DMS 273 (cell line): ENCODE measurements around the gene WFIKKN2.
"Not testable (repeated sequence)": the region's sequence is repeated elsewhere in the genome, so short reads cannot be mapped to it uniquely, and the experiment has no call there.

ENCODE experiments used
- DNase-seq: peaks from one replicate; lab custom pipeline; 2025; ENCODE audit not compliant: unreplicated experiment; lab: John Stamatoyannopoulos, UW

WFIKKN2 gene

DNA sequence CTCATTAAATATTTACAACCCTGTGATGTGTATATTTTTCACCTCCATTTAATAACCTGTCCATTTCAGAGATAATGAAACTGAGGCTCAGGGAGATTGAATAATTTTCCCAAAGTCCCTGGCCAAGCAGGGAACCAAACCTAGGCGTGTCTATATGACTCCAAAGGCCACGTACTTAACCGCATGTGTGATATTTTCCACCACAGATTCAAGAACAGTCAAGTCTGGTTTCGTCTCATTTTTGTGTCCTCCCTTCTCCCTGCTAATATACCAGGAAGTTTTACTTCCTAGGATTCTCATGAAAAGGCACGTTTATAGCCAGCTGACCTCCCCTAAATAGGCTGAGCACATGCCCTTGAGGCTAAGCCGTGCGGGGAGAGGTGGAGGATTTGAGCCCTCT, 15.3 kb downstream of the WFIKKN2 start:
- DNase-seq, result no peak

- no peak for DNase-seq
Observed at GRCh38 chr17:50853015-50853615, 17.7 kb downstream of the WFIKKN2 start.

GRCh38 chr17:50853781-50854180, 18.4 kb downstream of the WFIKKN2 start:
- no peak for DNase-seq

DNA sequence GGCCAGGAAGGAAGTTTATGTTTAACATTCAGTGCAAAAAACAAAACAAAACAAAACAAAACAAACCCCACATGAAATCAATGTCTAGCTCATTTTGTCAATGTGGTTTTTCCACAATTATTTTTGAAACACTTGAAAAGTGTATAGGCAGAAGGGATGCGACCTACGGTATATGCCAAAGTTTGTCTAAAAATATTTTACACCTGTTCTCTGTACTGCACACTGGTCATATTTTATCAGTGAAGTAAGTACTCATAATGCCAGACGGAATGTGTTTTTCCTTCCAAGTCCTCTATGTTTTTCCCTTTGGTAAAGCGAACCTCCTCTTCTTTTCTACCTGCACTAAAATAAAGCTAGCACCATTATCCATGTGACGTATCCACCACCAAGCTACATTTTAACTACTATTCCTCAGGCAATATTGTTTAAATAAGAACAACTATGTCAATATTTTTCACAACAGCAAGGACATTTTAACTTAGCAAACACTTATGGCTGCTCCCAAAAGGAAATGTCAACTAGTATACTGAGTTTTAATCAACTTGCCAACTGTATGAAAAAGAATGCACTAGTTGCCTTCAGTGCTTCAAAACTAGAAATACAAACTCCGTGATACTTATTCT, 20.4 kb downstream of the WFIKKN2 start:
- DNase-seq, result no peak

DNA sequence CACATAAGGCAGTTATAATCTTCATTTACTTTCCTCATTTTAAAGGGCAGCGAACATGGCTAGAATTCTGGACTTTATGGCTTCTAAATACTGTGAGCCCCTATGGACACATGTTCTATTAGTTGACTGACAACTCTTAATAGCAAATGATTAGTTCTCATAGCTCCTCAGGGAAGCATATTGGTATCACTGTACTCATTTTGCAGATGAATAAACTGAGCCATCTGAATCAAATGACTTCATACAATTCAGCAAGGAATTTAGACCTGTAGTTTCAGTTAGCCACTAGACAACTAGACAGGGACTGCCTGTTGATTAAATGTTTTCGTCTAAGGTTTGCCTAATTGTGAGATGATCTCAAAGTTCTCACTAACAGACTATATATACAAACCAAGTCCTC, 21.0 kb downstream of the WFIKKN2 start:
- no peak for DNase-seq

GRCh38 chr17:50858486-50859225, 23.3 kb downstream of the WFIKKN2 start:
- DNase-seq, result no peak

DNA sequence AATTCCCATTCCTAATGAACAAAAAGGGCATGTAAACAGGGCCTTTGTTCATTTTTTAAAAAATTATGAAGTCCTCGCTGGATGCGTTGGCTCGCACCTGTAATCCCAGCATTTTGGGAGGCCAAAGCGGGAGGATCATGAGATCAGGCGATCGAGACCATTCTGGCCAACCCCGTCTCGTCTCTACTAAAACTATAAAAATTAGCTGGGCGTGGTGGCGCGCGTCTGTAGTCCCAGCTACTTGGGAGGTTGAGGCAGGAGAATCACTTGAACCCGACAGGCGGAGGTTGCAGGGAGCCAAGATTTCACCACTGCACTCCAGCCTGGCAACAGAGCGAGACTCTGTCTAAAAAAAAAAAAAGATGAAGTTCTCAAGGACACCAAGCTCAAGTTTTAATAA, 24.3 kb downstream of the WFIKKN2 start:
- not testable (repeated sequence) for DNase-seq

GRCh38 chr17:50861334-50861676, 25.9 kb downstream of the WFIKKN2 start:
- DNase-seq, result no peak

DNA sequence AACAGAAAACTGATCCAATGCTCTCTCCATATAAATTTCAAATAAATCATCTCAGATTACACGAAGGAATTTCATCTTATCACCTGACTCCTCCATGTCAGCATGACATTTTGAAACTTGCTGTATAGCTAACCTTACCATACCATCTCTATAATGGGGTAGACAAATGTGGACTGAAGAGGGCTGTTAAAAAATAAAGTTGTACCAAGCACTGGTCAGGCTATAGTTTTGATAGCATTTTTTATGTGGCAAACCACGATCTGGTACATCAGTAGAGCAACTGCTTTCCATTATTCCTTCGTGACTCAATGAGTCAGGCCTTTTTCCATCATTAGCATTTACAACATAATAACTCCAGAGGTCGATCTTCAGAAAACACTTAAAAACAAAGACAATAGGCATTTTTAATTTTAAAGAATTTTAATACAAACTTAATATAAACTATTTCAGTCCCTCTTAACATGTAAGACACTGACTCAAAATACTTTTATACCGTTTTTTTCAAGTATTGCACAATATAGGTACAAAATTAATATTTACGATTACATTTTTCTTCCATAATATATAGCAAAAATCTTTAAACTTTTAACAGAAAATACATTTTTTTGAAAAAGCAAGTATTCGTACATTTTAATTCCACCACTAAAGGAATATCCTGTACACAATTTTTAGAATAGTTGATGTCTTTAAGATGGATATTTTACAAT, 26.6 kb downstream of the WFIKKN2 start:
- no peak for DNase-seq

DNA sequence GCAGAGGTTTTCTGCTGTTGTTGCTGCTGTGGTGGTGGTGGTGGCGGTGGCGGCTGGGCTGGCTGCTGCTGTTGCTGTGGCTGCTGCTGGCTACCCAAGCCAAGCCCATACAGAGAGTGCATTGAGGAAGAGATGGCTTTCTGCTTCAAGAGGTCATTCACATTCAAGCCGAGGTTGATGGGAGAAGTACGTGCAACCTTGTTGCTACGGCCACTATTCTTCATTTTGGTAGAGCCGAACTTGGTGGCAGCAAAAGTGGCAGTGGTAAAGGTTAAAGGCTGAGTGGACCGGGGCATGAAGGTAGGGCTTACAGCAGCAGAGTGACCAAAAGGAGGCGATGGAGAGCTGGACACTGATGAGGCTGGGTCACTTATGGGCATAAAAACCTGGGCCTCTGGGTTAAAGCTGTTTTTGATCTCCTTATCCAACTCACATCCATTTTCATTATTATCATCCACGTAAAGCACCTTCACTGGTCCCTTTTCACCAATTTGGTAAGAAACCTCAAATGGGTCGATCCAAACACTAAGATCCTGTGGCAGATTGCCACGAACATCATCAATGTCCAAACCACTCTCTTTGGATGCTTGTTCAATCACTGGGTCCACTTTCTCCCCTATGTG, 27.9 kb downstream of the WFIKKN2 start:
- peak; percentile 58 for DNase-seq

GRCh38 chr17:50863931-50864330, 28.5 kb downstream of the WFIKKN2 start:
- no peak for DNase-seq

DNA sequence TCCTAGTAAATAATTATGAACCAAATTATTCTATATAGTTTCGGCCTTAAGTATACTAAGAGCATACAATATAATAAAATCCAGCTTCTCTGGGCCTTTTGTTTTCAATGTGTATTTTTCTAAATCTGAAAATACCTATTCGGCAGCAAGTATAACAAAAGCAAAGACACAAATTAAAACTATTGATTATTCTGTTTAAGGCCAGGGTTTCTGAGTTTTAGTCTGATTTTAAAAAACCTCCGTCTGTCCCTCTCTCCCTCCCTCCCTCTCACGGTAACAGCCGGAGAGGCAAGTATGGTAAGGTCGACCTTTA, 29.3 kb downstream of the WFIKKN2 start:
- DNase-seq, result no peak

DNA sequence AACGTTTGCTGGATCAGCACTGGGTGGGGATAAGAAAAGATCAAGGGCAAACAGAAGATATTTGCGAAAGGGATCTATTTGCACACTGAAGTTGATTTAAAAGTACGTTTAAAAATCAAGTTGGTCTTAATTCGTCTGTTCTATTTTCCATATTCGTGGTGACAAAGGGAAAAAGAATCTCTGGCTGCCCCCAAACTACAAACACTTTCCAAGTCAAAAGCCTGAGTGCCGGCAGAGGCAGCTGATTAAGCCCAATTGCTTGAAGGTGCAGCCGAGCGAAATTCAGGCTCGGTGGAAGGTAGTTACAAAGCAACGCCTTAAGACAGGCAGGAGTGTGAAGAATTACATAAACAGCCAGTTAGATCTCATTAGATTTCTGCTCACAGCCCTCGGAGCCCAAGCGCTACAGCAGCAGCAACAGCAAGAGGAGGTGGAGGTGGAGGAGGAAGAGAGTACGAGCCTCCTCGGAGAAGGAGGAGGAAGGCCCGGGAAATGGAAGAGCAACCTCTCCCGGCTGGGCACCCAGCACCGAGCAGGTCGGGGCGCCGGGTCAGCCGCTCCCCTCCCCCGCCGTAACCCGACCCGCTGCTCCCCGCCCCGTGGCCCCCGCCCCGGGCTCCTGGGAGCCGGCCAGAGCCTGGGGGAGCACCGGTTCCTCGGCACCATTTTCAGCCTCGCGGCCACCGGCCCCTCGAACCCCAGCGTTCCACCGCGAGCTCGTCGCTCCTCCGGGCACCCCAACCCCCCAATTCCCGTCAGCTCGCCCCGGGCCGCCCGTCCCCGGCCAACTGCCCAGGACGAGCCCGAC, 29.9 kb downstream of the WFIKKN2 start:
- peak; percentile 82 for DNase-seq

DNA sequence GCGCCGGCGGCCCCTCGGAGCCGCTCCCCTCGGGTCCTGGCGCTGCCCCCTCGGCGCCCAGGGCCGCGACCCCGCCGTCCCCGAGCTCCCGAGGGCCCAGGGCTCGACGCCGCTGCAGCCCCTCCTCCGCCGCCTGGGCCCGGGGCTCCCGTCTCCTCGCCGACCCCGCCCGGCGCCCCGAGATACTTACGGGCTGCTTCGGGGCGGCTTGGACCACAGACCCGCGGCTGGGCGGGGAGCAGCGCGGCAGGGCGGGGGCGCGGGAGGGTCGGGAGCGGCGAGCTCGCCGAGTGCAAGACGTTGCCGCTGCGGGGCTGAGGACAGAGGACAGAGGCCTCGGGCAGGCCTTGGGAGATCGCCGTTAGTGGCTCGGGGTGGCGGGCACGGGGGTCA, 30.5 kb downstream of the WFIKKN2 start:
- DNase-seq, result no peak

DNA sequence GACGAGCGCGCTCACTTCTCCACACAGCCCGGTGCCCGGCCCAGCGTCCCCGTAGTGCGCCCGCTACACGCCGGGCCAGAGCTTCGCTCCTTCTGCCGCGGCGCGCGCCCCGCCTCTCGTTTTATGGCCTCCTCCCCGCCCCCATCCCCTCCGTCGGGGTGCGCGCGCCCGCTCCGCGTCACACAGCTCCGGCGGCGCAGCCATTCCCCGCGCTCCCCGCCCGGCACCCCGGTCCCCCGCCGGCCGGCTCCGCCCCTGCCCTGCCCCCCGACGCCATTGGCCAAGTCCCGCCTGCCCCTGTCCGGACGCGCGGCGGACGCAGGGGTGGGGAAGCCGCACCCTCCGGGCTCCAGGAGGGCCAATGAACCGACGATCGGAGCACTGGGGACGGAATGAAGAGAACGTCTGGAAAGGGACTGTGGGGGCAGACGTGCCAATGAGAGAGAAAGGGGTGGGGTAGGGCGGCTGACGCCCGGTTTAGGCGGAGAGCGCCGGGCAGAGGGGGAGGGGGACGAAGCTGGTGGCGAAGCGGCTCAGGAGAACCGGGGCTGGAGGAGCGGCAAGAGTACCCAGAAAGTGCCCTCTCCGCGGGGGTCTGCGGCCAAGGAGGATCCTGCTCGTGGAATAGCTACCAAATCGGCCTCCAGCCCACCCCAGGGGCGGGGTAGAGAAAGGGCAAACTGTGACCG, 31.0 kb downstream of the WFIKKN2 start, which contains the start of gene TOB1:
TOB1 (minus strand) TSS at position 94 of the 689 bp plus-strand sequence. CDS start 2,337 bp downstream, outside the sequence.
- peak; percentile 99 for DNase-seq

- DNase-seq, result peak; percentile 93
Observed at GRCh38 chr17:50866950-50867362, 31.6 kb downstream of the WFIKKN2 start.

DNA sequence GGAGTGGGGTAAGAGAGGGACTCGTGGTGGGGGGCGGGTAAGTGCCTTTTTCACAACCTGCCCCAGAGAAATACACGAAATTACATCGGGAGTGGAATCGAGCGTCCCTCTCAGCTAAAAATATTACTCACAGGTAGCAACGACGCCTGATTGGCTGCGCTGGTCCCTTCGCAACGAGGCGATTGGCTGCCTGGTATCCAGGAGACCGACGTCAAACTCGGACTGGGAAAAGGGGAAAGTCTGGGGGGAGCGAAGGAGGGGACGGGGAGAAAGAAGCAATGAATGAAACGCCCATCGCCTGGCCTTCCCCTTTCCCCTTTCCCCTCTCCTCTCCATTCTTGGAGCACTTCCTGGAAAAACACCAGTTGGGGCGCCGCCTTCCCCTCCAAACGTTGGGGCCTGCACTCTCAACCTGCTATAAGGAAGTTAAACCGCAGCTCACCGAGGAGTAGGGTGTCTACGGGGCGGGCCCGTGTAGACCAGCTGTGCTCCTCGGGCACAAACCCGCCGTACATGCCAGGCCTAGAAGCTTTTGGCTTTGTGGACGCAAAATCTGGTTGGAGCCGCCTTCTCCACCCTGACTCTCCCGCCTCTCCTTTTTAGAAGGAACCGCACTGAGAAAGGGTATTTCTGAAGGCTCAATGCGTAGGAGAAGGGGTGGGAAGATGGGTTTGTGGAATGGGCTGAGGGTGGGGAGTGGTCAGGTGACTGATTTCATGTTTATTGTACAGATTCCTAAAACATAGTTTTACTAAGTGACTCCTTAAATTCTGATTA, 32.2 kb downstream of the WFIKKN2 start:
- DNase-seq, result peak; percentile 99

DNA sequence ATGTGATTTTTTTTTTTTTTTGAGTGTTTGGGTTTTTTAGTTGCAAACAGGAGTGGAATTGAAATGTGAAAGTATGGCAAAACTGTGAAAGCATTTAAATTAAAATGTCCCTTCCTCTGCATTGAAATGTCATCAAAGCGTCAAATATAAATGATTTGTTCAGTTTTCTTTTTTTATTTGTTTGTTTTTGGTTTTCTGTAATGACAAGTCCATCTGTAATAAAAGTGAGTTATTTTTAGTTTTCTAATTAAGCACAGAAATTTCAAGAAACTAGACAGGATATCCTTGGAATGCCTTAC, 32.7 kb downstream of the WFIKKN2 start:
- no peak for DNase-seq

DNA sequence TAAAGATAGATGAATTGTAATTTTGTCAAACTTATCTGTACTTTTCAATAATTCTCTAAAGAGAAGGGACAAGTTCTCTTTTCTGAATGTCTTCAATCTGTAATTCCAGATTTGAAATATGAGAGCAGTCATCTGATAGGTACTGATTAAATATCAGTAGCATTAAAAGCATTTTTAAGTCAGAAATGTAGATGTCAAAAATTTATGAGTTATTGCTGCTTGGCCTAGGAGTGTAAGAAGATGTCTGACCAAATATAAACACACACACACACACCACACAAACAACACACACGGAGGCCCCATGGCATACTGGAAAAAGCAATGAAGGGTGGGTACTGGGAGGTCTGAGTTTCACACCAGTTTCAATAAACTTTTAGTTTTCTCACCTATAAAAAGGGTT, 33.2 kb downstream of the WFIKKN2 start:
- no peak for DNase-seq

GRCh38 chr17:50871364-50871763, 36.0 kb downstream of the WFIKKN2 start:
- DNase-seq, result no peak
